ENCODE data around the gene NECAB3. TPM values are rescaled to one million over a fixed set of nuclear protein-coding genes. Genes with fewer than 3 reads are reported as not detected.
A peak's percentile ranks its signal among the peaks of the same experiment; 100 is the strongest.

Gene NECAB3
- 58.4 to 60.1 TPM (median 58.6 TPM) in 3 replicates for total RNA-seq

GRCh38 chr20:33674294-33675135 lies at the start of gene NECAB3:
Gene NECAB3 (minus strand): TSS chr20:33674428. CDS start chr20:33674352, 76 bp downstream.
- Mint-ChIP-seq H3K9me3 (no peaks in the 10 kb centered on the region), H3K36me3 (peaks cover 12% of the 10 kb centered on the region), H3K4me1 (peaks cover 35% of the 10 kb centered on the region), H3K4me3 (peak within 1 kb of the TSS; percentile 79), H3K27me3 (ENCODE audit: low read depth) (no peaks in the 10 kb centered on the region), H3K27ac (peak within 1 kb of the TSS; percentile 82)
- DNase-seq (ENCODE audit: low spot score in 2 of 2, unreplicated experiment in 2 of 2), result peak; percentile 73 to 85
- TF ChIP-seq CTCF (IDR thresholded peaks at IDR 0.05; ENCODE audit: unreplicated experiment), result no peak

GRCh38 chr20:33721391-33722140 lies 47.3 kb upstream of the NECAB3 start:
- no peak overlapping the region for H3K4me3 Mint-ChIP-seq
- no peaks in the 10 kb centered on the region for H3K27me3 Mint-ChIP-seq (ENCODE audit: low read depth)
- H3K9me3 Mint-ChIP-seq, result peaks cover 3% of the 10 kb centered on the region
- no peak for DNase-seq (ENCODE audit: low spot score in 2 of 2, unreplicated experiment in 2 of 2)
- no peak for TF ChIP-seq CTCF (IDR thresholded peaks at IDR 0.05; ENCODE audit: unreplicated experiment)
- H3K4me1 Mint-ChIP-seq, result peaks cover 12% of the 10 kb centered on the region
- H3K27ac Mint-ChIP-seq, result no peak overlapping the region
- no peaks in the 10 kb centered on the region for H3K36me3 Mint-ChIP-seq

GRCh38 chr20:33719989-33720709 lies 45.9 kb upstream of the NECAB3 start, which contains the start of gene PXMP4:
Gene PXMP4 (minus strand): TSS chr20:33720310. CDS start chr20:33720207, 103 bp downstream.
- Mint-ChIP-seq H3K4me1 (peaks cover 4% of the 10 kb centered on the region), H3K27ac (peak within 1 kb of the TSS; percentile 65), H3K4me3 (peak within 1 kb of the TSS; percentile 71), H3K27me3 (ENCODE audit: low read depth) (no peaks in the 10 kb centered on the region), H3K9me3 (peaks cover 3% of the 10 kb centered on the region), H3K36me3 (no peaks in the 10 kb centered on the region)
- DNase-seq (ENCODE audit: low spot score in 2 of 2, unreplicated experiment in 2 of 2), result peak; percentile 44 to 66
- no peak for TF ChIP-seq CTCF (IDR thresholded peaks at IDR 0.05; ENCODE audit: unreplicated experiment)

- H3K4me1 Mint-ChIP-seq, result peaks cover 3% of the 10 kb centered on the region
- no peaks in the 10 kb centered on the region for H3K36me3 Mint-ChIP-seq
- peak overlapping the region; percentile 3 for H3K27ac Mint-ChIP-seq
- no peaks in the 10 kb centered on the region for H3K27me3 Mint-ChIP-seq (ENCODE audit: low read depth)
- peaks cover 3% of the 10 kb centered on the region for H3K9me3 Mint-ChIP-seq
- H3K4me3 Mint-ChIP-seq, result peak overlapping the region; percentile 71
- TF ChIP-seq CTCF (IDR thresholded peaks at IDR 0.05; ENCODE audit: unreplicated experiment), result no peak
- DNase-seq (ENCODE audit: low spot score in 2 of 2, unreplicated experiment in 2 of 2), result no peak
Measured at GRCh38 chr20:33719277-33719988, 45.2 kb upstream of the NECAB3 start.

- Mint-ChIP-seq H3K9me3 (peaks cover 3% of the 10 kb centered on the region), H3K4me1 (peaks cover 2% of the 10 kb centered on the region), H3K36me3 (no peaks in the 10 kb centered on the region), H3K27ac (no peak overlapping the region), H3K4me3 (no peak overlapping the region), H3K27me3 (ENCODE audit: low read depth) (no peaks in the 10 kb centered on the region)
- TF ChIP-seq CTCF (IDR thresholded peaks at IDR 0.05; ENCODE audit: unreplicated experiment), result no peak
- DNase-seq (ENCODE audit: low spot score in 2 of 2, unreplicated experiment in 2 of 2), result no peak
Measured at GRCh38 chr20:33716498-33716897, 42.3 kb upstream of the NECAB3 start.
